Lung (tissue), 12 donors: ENCODE results near the gene TSEN54. TPM values are rescaled to one million over a fixed set of nuclear protein-coding genes. Genes with fewer than 3 reads are reported as not detected.

Source experiments
- ATAC-seq: fragments of 200-7000 bp; cut with Tn5 transposase; one replicate; pipeline ENCODE4 v1.9.1; 2020; ENCODE audit warnings: moderate number of reproducible peaks; ENCODE audit not compliant: insufficient read depth, low FRiP score
- DNase-seq, 3 donors: peaks; one replicate each; pipeline ENCODE4 v3.0.0-alpha.2; 2013 to 2017
- H3K27ac ChIP-seq, 2 donors: one replicate each; pipeline ENCODE4 v1.5.1; 2013; ENCODE audit warnings: mild to moderate bottlenecking in 2 of 2, moderate library complexity in 2 of 2, control low read depth in 1 of 2, inconsistent platforms in 1 of 2, low read depth in 1 of 2, low read length in 1 of 2
- H3K27me3 ChIP-seq, 3 donors: one replicate each; pipeline ENCODE4 v1.5.1; 2013; ENCODE audit warnings: low read length in 2 of 3; ENCODE audit not compliant: control insufficient read depth in 3 of 3, insufficient read depth in 3 of 3
- H3K36me3 ChIP-seq, 4 donors: one replicate each; pipeline ENCODE4 v1.5.1; 2013; ENCODE audit warnings: low read length in 4 of 4, mild to moderate bottlenecking in 1 of 4, moderate library complexity in 1 of 4; ENCODE audit not compliant: control insufficient read depth in 4 of 4, insufficient read depth in 4 of 4
- H3K4me1 ChIP-seq, 5 donors: one replicate each; pipeline ENCODE4 v1.5.1; 2013; ENCODE audit warnings: low read length in 5 of 5, mild to moderate bottlenecking in 2 of 5, moderate library complexity in 1 of 5; ENCODE audit not compliant: control insufficient read depth in 5 of 5, insufficient read depth in 5 of 5
- H3K4me3 ChIP-seq: one replicate; pipeline ENCODE4 v1.5.1; 2013; ENCODE audit warnings: mild to moderate bottlenecking, control low read depth, moderate library complexity
- H3K9ac ChIP-seq, 2 donors: one replicate each; pipeline ENCODE4 v1.5.1; 2013; ENCODE audit warnings: low read length in 2 of 2, control low read depth in 1 of 2; ENCODE audit not compliant: insufficient read depth in 1 of 2
- H3K9me3 ChIP-seq, 4 donors: one replicate each; pipeline ENCODE4 v1.5.1; 2013; ENCODE audit warnings: low read length in 3 of 4, mild to moderate bottlenecking in 1 of 4, moderate library complexity in 1 of 4; ENCODE audit not compliant: control insufficient read depth in 4 of 4, insufficient read depth in 3 of 4
- CTCF ChIP-seq: IDR thresholded peaks from 2 replicates; pipeline ENCODE4 v1.5.1; 2012; ENCODE audit warnings: mild to moderate bottlenecking; ENCODE audit errors: control extremely low read depth, extremely low read depth
- WGBS, 2 donors: extraction: QIAGEN DNeasy Blood & Tissue Kit; methylation state at CpG; one replicate each; pipeline ENCODE4 v1.1.7; 2013; 5-methylcytosine and 5-hydroxymethylcytosine counted together
- polyA plus RNA-seq, 2 donors: library from polyadenylated mRNA; stranded (reverse); fragments of 200-250 nt; gene quantifications; one replicate each; pipeline ENCODE4 v1.2.1, GENCODE V29; 2013
- total RNA-seq, 2 donors: library from RNA; depleted of rRNA in 1 of 2; stranded (reverse); fragments of >200 nt in 1 of 2; gene quantifications; one replicate each; pipeline ENCODE4 v1.2.1, GENCODE V29; 2014 to 2021
- donor health status: control.
- donor health status: control.
- donor health status: Bipolar disorder and iron deficiency.
- donor health status: healthy.
- donor health status: DM: yes; HTN: yes; CAD: no.

The TSEN54 gene
- total and polyA plus RNA-seq, 4 donors, result 18.4 to 36.5 (median 21.6) TPM

- no peak for ATAC-seq
- no peaks in the 10 kb centered on the region for H3K27me3 ChIP-seq
- no peak for DNase-seq
- H3K9me3 ChIP-seq, result no peaks in the 10 kb centered on the region
- H3K4me1 ChIP-seq, result no peaks in the 10 kb centered on the region
- TF ChIP-seq CTCF, result no peak
- peak overlapping the region in 1 of 2 donors; percentile 54 for H3K27ac ChIP-seq
- H3K36me3 ChIP-seq, result peaks cover 0 to 83% (median 15%) of the 10 kb centered on the region in 4 donors
- H3K4me3 ChIP-seq, result no peak overlapping the region
- 82 to 90% methylated on average over 16 to 17 of the region's 17 CpGs for WGBS, 2 donors
- no peak overlapping the region for H3K9ac ChIP-seq
Observed at GRCh38 chr17:75500419-75501216, 15.7 kb upstream of the TSEN54 start.

DNA sequence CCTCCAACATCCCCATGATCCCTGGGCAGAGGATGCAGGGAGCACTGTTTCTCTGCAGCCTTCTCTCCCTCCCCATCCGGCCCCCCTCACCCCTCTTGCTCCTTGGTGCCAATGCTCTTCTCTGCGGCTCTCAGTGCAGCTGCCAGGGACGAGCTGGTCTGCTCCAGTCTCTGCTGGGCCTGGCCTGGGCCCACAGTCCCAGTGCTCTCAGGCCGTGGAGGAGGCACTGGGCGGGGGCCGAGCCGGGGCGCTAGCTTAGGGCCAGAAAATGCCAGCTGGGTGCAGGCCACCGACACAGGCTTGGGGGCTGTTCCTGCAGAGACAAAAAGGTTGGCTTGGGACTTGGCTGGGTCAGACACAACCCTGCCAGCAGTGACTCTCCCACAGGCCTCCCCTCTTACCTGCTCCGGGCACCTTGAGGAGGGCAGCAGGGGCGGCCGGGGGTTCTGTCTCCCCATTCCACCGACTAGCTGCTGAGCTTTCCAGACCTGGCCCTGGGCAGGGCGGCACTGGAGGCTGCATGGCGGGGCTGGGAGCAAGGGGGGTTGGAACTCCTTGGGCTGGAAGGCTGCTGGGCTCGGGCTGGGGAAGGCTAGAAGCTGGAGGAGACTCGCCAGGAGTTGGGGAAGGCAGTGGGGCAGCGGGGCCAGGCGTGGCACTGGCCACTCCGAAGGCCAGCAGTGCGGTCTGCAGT, 14.8 kb upstream of the TSEN54 start:
- Histone ChIP-seq H3K4me3 (no peak overlapping the region), H3K4me1 (no peaks in the 10 kb centered on the region), H3K27me3 (no peaks in the 10 kb centered on the region), H3K36me3 (peaks cover 0 to 83% (median 17%) of the 10 kb centered on the region in 4 donors), H3K27ac (no peak overlapping the region), H3K9ac (no peak overlapping the region), H3K9me3 (no peaks in the 10 kb centered on the region)
- DNase-seq, result no peak
- WGBS, 2 donors, result 81 to 87% methylated on average over 21 of the region's 21 CpGs
- no peak for ATAC-seq
- no peak for TF ChIP-seq CTCF

DNA sequence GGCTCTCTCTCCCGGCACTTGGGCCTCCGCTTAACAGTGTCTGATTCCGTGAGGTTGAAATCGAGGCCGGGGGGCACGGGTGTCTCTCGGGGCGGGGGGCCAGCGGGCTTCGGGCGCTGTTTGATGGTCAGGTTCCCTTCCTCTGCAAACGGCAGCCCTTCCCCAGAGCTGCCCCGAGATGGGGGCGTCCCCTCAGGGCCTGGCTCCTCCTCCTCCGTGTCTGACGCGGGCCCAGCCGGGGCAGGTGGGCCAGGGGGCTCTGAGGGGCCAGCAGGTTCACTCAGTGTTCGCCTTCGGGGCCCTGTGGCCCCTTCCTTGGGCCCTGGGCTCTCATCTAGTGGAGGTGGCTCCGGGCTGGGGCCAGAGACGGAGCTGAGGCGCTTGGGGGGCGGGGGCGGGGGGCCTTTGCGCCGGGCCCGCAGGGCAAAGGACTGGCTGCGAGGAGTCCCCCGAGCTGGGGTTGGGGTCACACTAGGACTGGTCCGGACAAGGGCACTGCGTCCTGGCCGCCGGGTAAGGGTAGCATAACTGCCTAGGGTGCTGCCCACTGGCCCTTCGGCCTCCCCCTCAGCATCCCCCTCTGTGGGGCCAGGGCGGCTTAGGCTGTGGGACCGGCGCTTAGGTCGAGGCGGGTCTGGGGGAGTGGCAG, 14.1 kb upstream of the TSEN54 start:
- Histone ChIP-seq H3K27me3 (no peaks in the 10 kb centered on the region), H3K36me3 (peaks cover 0 to 86% (median 19%) of the 10 kb centered on the region in 4 donors), H3K27ac (no peak overlapping the region), H3K4me1 (no peaks in the 10 kb centered on the region), H3K9ac (no peak overlapping the region), H3K9me3 (no peaks in the 10 kb centered on the region), H3K4me3 (no peak overlapping the region)
- ATAC-seq (no peak), DNase-seq (no peak)
- WGBS, 2 donors, result 91 to 93% methylated on average over 40 of the region's 40 CpGs
- no peak for TF ChIP-seq CTCF
